KOPT-K1 (cell line): ENCODE measurements around the gene EPSTI1.
"Not testable (repeated sequence)": the region's sequence is repeated elsewhere in the genome, so short reads cannot be mapped to it uniquely, and the experiment has no call there.

ENCODE experiments used
- H3K27ac ChIP-seq: fragments of 200-600 bp; sonication (generic); 2 replicates; pipeline ENCODE4 v1.5.1; 2016; ENCODE audit warnings: antibody characterized with exemption, mild to moderate bottlenecking, low read depth, low read length; ENCODE audit not compliant: poor library complexity, severe bottlenecking
- H3K36me3 ChIP-seq: fragments of 200-600 bp; sonication (generic); 2 replicates; pipeline ENCODE4 v1.5.1; 2017; ENCODE audit warnings: antibody characterized with exemption, mild to moderate bottlenecking, low read length, moderate library complexity; ENCODE audit not compliant: insufficient read depth
- H3K9me3 ChIP-seq: fragments of 200-600 bp; sonication (generic); 2 replicates; pipeline ENCODE4 v1.5.1; 2017; ENCODE audit warnings: antibody characterized with exemption, low read length, mild to moderate bottlenecking; ENCODE audit not compliant: insufficient read depth, poor library complexity, severe bottlenecking

EPSTI1 gene

GRCh38 chr13:42991898-42992763, at the start of gene EPSTI1:
TSS of gene EPSTI1 (minus strand) at chr13:42992241. CDS start at chr13:42992165, 76 bp downstream.
- Histone ChIP-seq H3K36me3 (no peaks in the 10 kb centered on the region), H3K27ac (peak within 1 kb of the TSS; percentile 94)

GRCh38 chr13:43041369-43041921, 49.4 kb upstream of the EPSTI1 start:
- Histone ChIP-seq H3K9me3 (no peaks in the 10 kb centered on the region), H3K27ac (no peak overlapping the region), H3K36me3 (no peaks in the 10 kb centered on the region)

More at GRCh38 chr13:42991898-42992763, at the start of gene EPSTI1:
- H3K9me3 ChIP-seq = no peaks in the 10 kb centered on the region

- not testable (repeated sequence) for H3K36me3 ChIP-seq, H3K27ac ChIP-seq, H3K9me3 ChIP-seq
Observed at GRCh38 chr13:43040581-43041368, 48.7 kb upstream of the EPSTI1 start.

GRCh38 chr13:43039966-43040365, 47.9 kb upstream of the EPSTI1 start:
- Histone ChIP-seq H3K36me3 (no peaks in the 10 kb centered on the region), H3K27ac (no peak overlapping the region), H3K9me3 (no peaks in the 10 kb centered on the region)

- Histone ChIP-seq H3K36me3 (no peaks in the 10 kb centered on the region), H3K9me3 (peaks cover 7% of the 10 kb centered on the region)
Observed at GRCh38 chr13:43036351-43037250, 44.6 kb upstream of the EPSTI1 start.

GRCh38 chr13:43033038-43033437, 41.0 kb upstream of the EPSTI1 start:
- Histone ChIP-seq H3K9me3 (peaks cover 7% of the 10 kb centered on the region), H3K36me3 (no peaks in the 10 kb centered on the region), H3K27ac (no peak overlapping the region)

More at GRCh38 chr13:43036351-43037250, 44.6 kb upstream of the EPSTI1 start:
- H3K27ac ChIP-seq = no peak overlapping the region

GRCh38 chr13:43031881-43032280, 39.8 kb upstream of the EPSTI1 start:
- no peak overlapping the region for H3K27ac ChIP-seq
- H3K9me3 ChIP-seq = peaks cover 7% of the 10 kb centered on the region
- no peaks in the 10 kb centered on the region for H3K36me3 ChIP-seq

GRCh38 chr13:43030548-43030947, 38.5 kb upstream of the EPSTI1 start:
- H3K36me3 ChIP-seq = no peaks in the 10 kb centered on the region
- H3K9me3 ChIP-seq = peaks cover 7% of the 10 kb centered on the region
- no peak overlapping the region for H3K27ac ChIP-seq

GRCh38 chr13:43026262-43026661, 34.2 kb upstream of the EPSTI1 start:
- Histone ChIP-seq H3K9me3 (no peaks in the 10 kb centered on the region), H3K36me3 (no peaks in the 10 kb centered on the region), H3K27ac (no peak overlapping the region)

- Histone ChIP-seq H3K9me3 (no peaks in the 10 kb centered on the region), H3K27ac (peak within 1 kb of the TSS; percentile 49), H3K36me3 (no peaks in the 10 kb centered on the region)
Observed at GRCh38 chr13:43023289-43023963, 31.4 kb upstream of the EPSTI1 start, which contains the start of gene DNAJC15. TSS of gene DNAJC15 (plus strand) at chr13:43023586. CDS start at chr13:43023627, 41 bp downstream.

GRCh38 chr13:43022934-43023288, 30.9 kb upstream of the EPSTI1 start:
- Histone ChIP-seq H3K27ac (no peak overlapping the region), H3K9me3 (no peaks in the 10 kb centered on the region), H3K36me3 (no peaks in the 10 kb centered on the region)

- no peak overlapping the region for H3K27ac ChIP-seq
- H3K9me3 ChIP-seq = no peaks in the 10 kb centered on the region
- no peaks in the 10 kb centered on the region for H3K36me3 ChIP-seq
Observed at GRCh38 chr13:43021926-43022670, 30.1 kb upstream of the EPSTI1 start.

- H3K9me3 ChIP-seq = no peaks in the 10 kb centered on the region
- no peak overlapping the region for H3K27ac ChIP-seq
- H3K36me3 ChIP-seq = no peaks in the 10 kb centered on the region
Observed at GRCh38 chr13:43020794-43021193, 28.8 kb upstream of the EPSTI1 start.
